Panc1 (cell line): ENCODE data around the gene MCTP1.

Experiments used
- CTCF ChIP-seq: fragments of 450-650 bp; IDR thresholded peaks from 2 replicates; pipeline ENCODE4 v1.5.1; 2017; ENCODE audit warnings: mild to moderate bottlenecking
- POLR2AphosphoS5 ChIP-seq: IDR thresholded peaks from 2 replicates; pipeline ENCODE4 v1.6.1; 2012; ENCODE audit warnings: mild to moderate bottlenecking, low read depth, low read length, moderate library complexity
- REST ChIP-seq, 2 experiments: IDR thresholded peaks; 2 replicates each; pipeline ENCODE4 v1.6.1; 2011 to 2012; ENCODE audit warnings: low read depth in 2 of 2, control low read depth in 1 of 2, low read length in 1 of 2, mild to moderate bottlenecking in 1 of 2, moderate library complexity in 1 of 2; ENCODE audit not compliant: insufficient read depth in 1 of 2
- SIN3A ChIP-seq: IDR thresholded peaks from 2 replicates; pipeline ENCODE4 v1.6.1; 2012; ENCODE audit warnings: low read depth, mild to moderate bottlenecking, low read length, moderate library complexity, borderline replicate concordance; ENCODE audit not compliant: insufficient read depth

- TF ChIP-seq CTCF = no peak
- no peak for TF ChIP-seq POLR2AphosphoS5
- TF ChIP-seq REST (IDR thresholded peaks at IDR 0.05; ENCODE audit: insufficient read depth in 1 of 2, low read depth in 2 of 2, low read length in 1 of 2) = no peak
- TF ChIP-seq SIN3A = no peak
These were observed 340.7 kb downstream of the MCTP1 start for GRCh38 chr5:94944160-94944559.
